ENCODE data around the gene CDT1.

DNA sequence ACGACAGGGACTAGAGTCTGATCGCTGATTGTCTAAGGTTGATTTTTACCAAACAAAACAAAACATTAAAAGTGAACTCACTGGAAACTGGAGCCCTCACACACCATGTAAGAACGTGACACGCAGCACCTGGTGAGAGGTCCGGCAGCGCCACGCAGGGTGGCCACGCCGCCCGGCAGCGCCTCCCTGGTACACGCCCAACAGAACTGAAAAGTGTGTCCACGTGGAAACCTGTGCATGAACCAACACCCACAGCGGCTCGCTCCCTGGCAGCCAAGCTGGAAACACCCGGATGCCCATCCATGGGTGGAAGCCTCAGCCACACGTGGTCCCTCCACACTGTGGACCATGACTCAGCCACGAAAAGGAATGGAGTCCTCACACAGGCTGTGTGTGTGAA lies 44.1 kb downstream of the CDT1 start:
- TF ChIP-seq, protein P1, sequence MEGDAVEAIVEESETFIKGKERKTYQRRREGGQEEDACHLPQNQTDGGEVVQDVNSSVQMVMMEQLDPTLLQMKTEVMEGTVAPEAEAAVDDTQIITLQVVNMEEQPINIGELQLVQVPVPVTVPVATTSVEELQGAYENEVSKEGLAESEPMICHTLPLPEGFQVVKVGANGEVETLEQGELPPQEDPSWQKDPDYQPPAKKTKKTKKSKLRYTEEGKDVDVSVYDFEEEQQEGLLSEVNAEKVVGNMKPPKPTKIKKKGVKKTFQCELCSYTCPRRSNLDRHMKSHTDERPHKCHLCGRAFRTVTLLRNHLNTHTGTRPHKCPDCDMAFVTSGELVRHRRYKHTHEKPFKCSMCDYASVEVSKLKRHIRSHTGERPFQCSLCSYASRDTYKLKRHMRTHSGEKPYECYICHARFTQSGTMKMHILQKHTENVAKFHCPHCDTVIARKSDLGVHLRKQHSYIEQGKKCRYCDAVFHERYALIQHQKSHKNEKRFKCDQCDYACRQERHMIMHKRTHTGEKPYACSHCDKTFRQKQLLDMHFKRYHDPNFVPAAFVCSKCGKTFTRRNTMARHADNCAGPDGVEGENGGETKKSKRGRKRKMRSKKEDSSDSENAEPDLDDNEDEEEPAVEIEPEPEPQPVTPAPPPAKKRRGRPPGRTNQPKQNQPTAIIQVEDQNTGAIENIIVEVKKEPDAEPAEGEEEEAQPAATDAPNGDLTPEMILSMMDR (IDR thresholded peaks at IDR 0.05): no peak
- TF ChIP-seq POLR2A (IDR thresholded peaks at IDR 0.05): no peak
- TF ChIP-seq EP300 (IDR thresholded peaks at IDR 0.05): no peak

Measured in tibial nerve (tissue), 4 donors.